ENCODE data around the gene LOXL4.

- TF ChIP-seq YY1 (IDR thresholded peaks at IDR 0.05; ENCODE audit: insufficient read depth, insufficient read length) = no peak
- no peak for TF ChIP-seq ZNF274 (IDR thresholded peaks at IDR 0.05; ENCODE audit: low read depth, low read length)
These were observed 10.8 kb downstream of the LOXL4 start for GRCh38 chr10:98257198-98257597.
